HepG2 (cell line): ENCODE results near the gene ZNF331. TPM values are rescaled to one million over a fixed set of nuclear protein-coding genes. Genes with fewer than 3 reads are reported as not detected.

ENCODE experiments used
- ATM ChIP-seq: fragments of 450-650 bp; IDR thresholded peaks from 2 replicates; pipeline ENCODE4 v1.7.1; 2017; ENCODE audit warnings: mild to moderate bottlenecking, borderline replicate concordance
- CBFB ChIP-seq: sonication (generic); formaldehyde crosslinking; IDR thresholded peaks from 2 replicates; pipeline ENCODE4 v1.4.0; 2020; ENCODE audit warnings: missing genetic modification reagents
- DR1 ChIP-seq: sonication (generic); formaldehyde crosslinking; IDR thresholded peaks from 2 replicates; pipeline ENCODE4 v1.8.0; 2021; ENCODE audit warnings: mild to moderate bottlenecking, missing genetic modification reagents, inconsistent platforms
- HNRNPK ChIP-seq: fragments of 200-400 bp; formaldehyde crosslinking; IDR thresholded peaks from 2 replicates; pipeline ENCODE4 v1.6.1; 2018; ENCODE audit warnings: low read length, low read depth, moderate library complexity, mild to moderate bottlenecking; ENCODE audit not compliant: poor library complexity, severe bottlenecking
- MXD4 ChIP-seq: IDR thresholded peaks from 2 replicates; pipeline ENCODE4 v1.6.1; 2016; ENCODE audit warnings: mild to moderate bottlenecking, missing biosample characterization, missing genetic modification reagents
- RARA ChIP-seq: IDR thresholded peaks from 2 replicates; pipeline ENCODE4 v1.6.1; 2016; ENCODE audit warnings: missing genetic modification reagents, missing compliant biosample characterization
- RNF219 ChIP-seq: sonication (generic); formaldehyde crosslinking; IDR thresholded peaks from 2 replicates; pipeline ENCODE4 v1.5.0; 2020; ENCODE audit warnings: mild to moderate bottlenecking, missing genetic modification reagents
- SIN3B ChIP-seq: fragments of 150-350 bp; IDR thresholded peaks from 2 replicates; pipeline ENCODE4 v1.6.1; 2014; ENCODE audit warnings: low read length
- ZBTB33 ChIP-seq: sonication (generic); formaldehyde crosslinking; IDR thresholded peaks from 2 replicates; pipeline ENCODE4 v1.4.0; 2020; ENCODE audit warnings: missing genetic modification reagents
- ZBTB40 ChIP-seq, 2 experiments: fragments of 450-650 bp in 1 of 2; sonication (generic) in 1 of 2; formaldehyde crosslinking in 1 of 2; IDR thresholded peaks; 2 replicates each; pipeline versions ENCODE4 v1.6.1 to v1.8.0; 2016 to 2022; ENCODE audit warnings: antibody characterized with exemption in 1 of 2, mild to moderate bottlenecking in 1 of 2, missing genetic modification reagents in 1 of 2
- ZNF441 ChIP-seq: sonication (generic); formaldehyde crosslinking; IDR thresholded peaks from 2 replicates; pipeline ENCODE4 v1.7.0; 2021; ENCODE audit warnings: missing genetic modification reagents, borderline replicate concordance
- ZNF546 ChIP-seq: sonication (generic); formaldehyde crosslinking; conservative IDR thresholded peaks from 2 replicates; pipeline ENCODE4 v1.8.1; 2023; ENCODE audit warnings: mild to moderate bottlenecking, missing genetic modification reagents
- ZNF841 ChIP-seq: sonication (generic); formaldehyde crosslinking; IDR thresholded peaks from 2 replicates; pipeline ENCODE4 v1.8.1; 2023; ENCODE audit warnings: missing genetic modification reagents, borderline replicate concordance
- polyA plus RNA-seq, 8 experiments: library from polyadenylated mRNA; depleted of rRNA in 3 of 8; stranded (reverse) in 7 of 8; unstranded in 1 of 8; fragments of >200 nt; fragmentation: Illumina TruSeq in 4 of 8; extraction: Trizol in 4 of 8; gene quantifications; 2 replicates each; pipeline versions ENCODE4 v1.2.1 to v1.2.3, GENCODE V29; 2011 to 2016; ENCODE audit warnings: low read depth in 4 of 8, missing spikeins in 1 of 8, mixed read lengths in 1 of 8; ENCODE audit not compliant: insufficient read depth in 1 of 8
- total RNA-seq, 5 experiments: library from RNA; depleted of rRNA; stranded (reverse); fragments of >200 nt; fragmentation: Illumina TruSeq; extraction: Trizol; gene quantifications; 2 replicates each; pipeline ENCODE4 v1.2.3, GENCODE V29; 2016; ENCODE audit warnings: low read depth in 1 of 5

Gene ZNF331
- total and polyA plus RNA-seq, 2 of the 13 experiments (the other 11 are each of a cell fraction or from before 2014, with no cell fraction given): 8.2 to 13.3 TPM

- TF ChIP-seq HNRNPK: no peak
- no peak for TF ChIP-seq ZNF841
- TF ChIP-seq RARA (CRISPR knock-in tag): peak; percentile 88
- peak; percentile 64 for TF ChIP-seq ZBTB33 (CRISPR knock-in tag)
- TF ChIP-seq DR1: no peak
- TF ChIP-seq ZNF441 (CRISPR knock-in tag): peak; percentile 75; the same call in 1 of the 2 replicates
- TF ChIP-seq ZNF546 (CRISPR knock-in tag): no peak
- TF ChIP-seq SIN3B: no peak
- peak; percentile 75 for TF ChIP-seq MXD4 (CRISPR knock-in tag)
- no peak for TF ChIP-seq ZBTB40 (IDR thresholded peaks at IDR 0.05)
- no peak; the same call in 1 of the 2 replicates for TF ChIP-seq ZBTB40 (CRISPR knock-in tag; IDR thresholded peaks at IDR 0.05)
- peak; percentile 72; the same call in 1 of the 2 replicates for TF ChIP-seq CBFB (CRISPR knock-in tag)
- TF ChIP-seq RNF219 (CRISPR knock-in tag): no peak
- no peak for TF ChIP-seq ATM
Measured at GRCh38 chr19:53507523-53508442, 30.2 kb upstream of the ZNF331 start (continued).
